Body of pancreas (tissue), 4 donors: ENCODE results near the gene VANGL1. TPM values are rescaled to one million over a fixed set of nuclear protein-coding genes. Genes with fewer than 3 reads are reported as not detected.

ENCODE experiments used
- ATAC-seq: fragments of 150-250 bp; one replicate; pipeline ENCODE4 v1.9.1; 2016
- DNase-seq, 4 donors: peaks; one replicate each; pipeline ENCODE4 v3.0.0-alpha.2; 2019
- H3K27ac ChIP-seq, 4 donors: fragments of 200-600 bp; sonication (generic); 1 replicate in 3 of 4; 2 replicates in 1 of 4; pipeline versions ENCODE4 v1.5.1 to v1.6.1; 2016 to 2019; ENCODE audit warnings: mild to moderate bottlenecking in 1 of 4, mixed read lengths in 1 of 4, moderate library complexity in 1 of 4
- H3K27me3 ChIP-seq, 2 donors: fragments of 200-600 bp; sonication (generic); one replicate each; pipeline ENCODE4 v1.6.0; 2016; ENCODE audit warnings: mild to moderate bottlenecking in 1 of 2
- H3K36me3 ChIP-seq, 2 donors: fragments of 200-600 bp; sonication (generic); replicated peaks in 1 of 2; 2 replicates each; pipeline ENCODE4 v1.5.1; 2016; ENCODE audit warnings: low read depth in 2 of 2; ENCODE audit not compliant: insufficient read depth in 1 of 2
- H3K4me1 ChIP-seq: fragments of 200-600 bp; sonication (generic); one replicate; pipeline ENCODE4 v1.6.0; 2016
- H3K4me3 ChIP-seq, 2 donors: fragments of 200-600 bp; sonication (generic); 1 replicate in 1 of 2; 2 replicates in 1 of 2; pipeline ENCODE4 v1.5.1; 2016 to 2019
- H3K9me3 ChIP-seq, 3 donors: fragments of 200-600 bp; sonication (generic); 1 replicate in 2 of 3; 2 replicates in 1 of 3; pipeline ENCODE4 v1.5.1; 2016
- POLR2A ChIP-seq, 3 donors: fragments of 450-650 bp; IDR thresholded peaks; one replicate each; pipeline ENCODE4 v1.6.1; 2016; ENCODE audit warnings: antibody characterized with exemption in 3 of 3, mild to moderate bottlenecking in 2 of 3
- WGBS, 2 donors: methylation state at CpG; one replicate each; pipeline ENCODE4 v1.1.5; 2017; 5-methylcytosine and 5-hydroxymethylcytosine counted together
- intact Hi-C: fragments of 100-400 bp; cut with DNase I; formaldehyde crosslinking; loops from one replicate; pipeline ENCODE4 v1.15.1; 2023
- total RNA-seq, 2 donors: library from RNA; depleted of rRNA; stranded (reverse); fragments of >200 nt; gene quantifications; one replicate each; pipeline ENCODE4 v1.1.0, GENCODE V29; 2016
- TF ChIP-seq, protein P1 (sequence below), 7 experiments: fragments of 450-650 bp in 4 of 7; fragments of 200-600 bp in 3 of 7; sonication (generic) in 3 of 7; IDR thresholded peaks; one replicate each; pipeline ENCODE4 v1.5.1; 2016 to 2019; ENCODE audit warnings: antibody characterized with exemption in 7 of 7

The VANGL1 gene
- total RNA-seq = 1 to 10 TPM; 2.6 to 3.9 TPM

DNA sequence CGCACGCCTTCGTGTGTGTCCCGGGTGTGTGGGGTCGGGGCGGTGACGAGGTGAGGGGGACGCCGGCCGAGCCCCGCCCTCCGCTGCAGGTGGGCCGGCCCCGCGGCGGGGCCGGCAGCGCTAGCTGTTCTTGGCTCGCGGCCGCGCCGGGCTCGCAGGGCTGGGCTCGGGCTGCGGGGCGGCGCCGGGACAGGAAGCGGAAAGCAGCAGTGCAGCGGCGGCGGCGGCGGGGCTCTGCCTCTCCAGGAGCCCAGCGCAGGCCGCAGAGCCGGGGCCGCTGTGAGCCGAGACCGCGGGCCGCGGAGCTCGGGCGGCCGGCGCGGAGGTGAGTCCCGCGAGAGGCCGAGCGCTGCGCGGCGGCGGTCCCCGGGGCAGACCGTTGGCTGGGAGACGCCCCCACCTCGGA is at the start of gene VANGL1:
Gene VANGL1 (plus strand): TSS at position 209 of the 406 bp plus-strand sequence. CDS start 9,444 bp downstream, outside the sequence.
- H3K9me3 ChIP-seq = no peaks in the 10 kb centered on the region
- no peaks in the 10 kb centered on the region for H3K27me3 ChIP-seq
- H3K27ac ChIP-seq = peak within 1 kb of the TSS; percentile 39 to 79 (median 66)
- intact Hi-C loops = no loop called here
- 2% methylated on average over 40 of the region's 61 CpGs; no CpG with 5 or more reads in 1 of the 2 donors for WGBS, 2 donors
- H3K36me3 ChIP-seq = no peaks in the 10 kb centered on the region
- peak; percentile 90 for ATAC-seq
- DNase-seq = peak; percentile 76 to 86 (median 78)
- H3K4me1 ChIP-seq = peaks cover 33% of the 10 kb centered on the region
- TF ChIP-seq POLR2A (IDR thresholded peaks at IDR 0.05) = peak in 2 of 3 donors; percentile 8 to 20
- TF ChIP-seq, protein P1, sequence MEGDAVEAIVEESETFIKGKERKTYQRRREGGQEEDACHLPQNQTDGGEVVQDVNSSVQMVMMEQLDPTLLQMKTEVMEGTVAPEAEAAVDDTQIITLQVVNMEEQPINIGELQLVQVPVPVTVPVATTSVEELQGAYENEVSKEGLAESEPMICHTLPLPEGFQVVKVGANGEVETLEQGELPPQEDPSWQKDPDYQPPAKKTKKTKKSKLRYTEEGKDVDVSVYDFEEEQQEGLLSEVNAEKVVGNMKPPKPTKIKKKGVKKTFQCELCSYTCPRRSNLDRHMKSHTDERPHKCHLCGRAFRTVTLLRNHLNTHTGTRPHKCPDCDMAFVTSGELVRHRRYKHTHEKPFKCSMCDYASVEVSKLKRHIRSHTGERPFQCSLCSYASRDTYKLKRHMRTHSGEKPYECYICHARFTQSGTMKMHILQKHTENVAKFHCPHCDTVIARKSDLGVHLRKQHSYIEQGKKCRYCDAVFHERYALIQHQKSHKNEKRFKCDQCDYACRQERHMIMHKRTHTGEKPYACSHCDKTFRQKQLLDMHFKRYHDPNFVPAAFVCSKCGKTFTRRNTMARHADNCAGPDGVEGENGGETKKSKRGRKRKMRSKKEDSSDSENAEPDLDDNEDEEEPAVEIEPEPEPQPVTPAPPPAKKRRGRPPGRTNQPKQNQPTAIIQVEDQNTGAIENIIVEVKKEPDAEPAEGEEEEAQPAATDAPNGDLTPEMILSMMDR (IDR thresholded peaks at IDR 0.05) = no peak
- H3K4me3 ChIP-seq = peak within 1 kb of the TSS; percentile 25 to 70

DNA sequence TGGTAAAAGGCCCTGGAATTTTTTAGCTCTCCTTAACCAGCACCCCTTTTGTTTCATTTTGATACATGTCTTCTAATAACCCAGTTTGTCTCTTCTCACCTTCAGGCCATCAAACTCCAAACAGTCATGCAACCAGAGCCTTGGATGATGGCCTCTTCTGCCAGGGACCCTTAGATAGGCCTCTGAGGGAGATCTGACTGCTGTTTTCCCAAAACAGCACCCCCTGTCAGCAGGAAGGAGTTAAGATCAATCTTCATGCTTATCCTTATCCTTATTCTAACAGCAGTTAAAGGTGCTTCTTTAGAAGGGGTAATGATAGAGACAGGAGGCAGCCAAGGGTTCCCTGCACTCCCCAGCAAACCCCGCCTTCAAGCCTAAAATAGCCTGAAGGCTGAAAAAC is 49.5 kb upstream of the VANGL1 start:
- ATAC-seq = no peak
- intact Hi-C loops = loop anchor here (5.0 kb wide), 1 partner anchor 455 kb away; no protein-coding TSS in a partner anchor
- H3K4me3 ChIP-seq = no peak overlapping the region
- H3K27ac ChIP-seq = no peak overlapping the region
- H3K9me3 ChIP-seq = peaks cover 0 to 3% (median 0%) of the 10 kb centered on the region in 3 donors
- H3K4me1 ChIP-seq = no peaks in the 10 kb centered on the region
- TF ChIP-seq, protein P1 (IDR thresholded peaks at IDR 0.05) = no peak
- no peak for TF ChIP-seq POLR2A (IDR thresholded peaks at IDR 0.05)
- no peak for DNase-seq
- WGBS, 2 donors = 89 to 95% methylated on average over 1 of the region's 1 CpG
- no peaks in the 10 kb centered on the region for H3K36me3 ChIP-seq
- no peaks in the 10 kb centered on the region for H3K27me3 ChIP-seq

DNA sequence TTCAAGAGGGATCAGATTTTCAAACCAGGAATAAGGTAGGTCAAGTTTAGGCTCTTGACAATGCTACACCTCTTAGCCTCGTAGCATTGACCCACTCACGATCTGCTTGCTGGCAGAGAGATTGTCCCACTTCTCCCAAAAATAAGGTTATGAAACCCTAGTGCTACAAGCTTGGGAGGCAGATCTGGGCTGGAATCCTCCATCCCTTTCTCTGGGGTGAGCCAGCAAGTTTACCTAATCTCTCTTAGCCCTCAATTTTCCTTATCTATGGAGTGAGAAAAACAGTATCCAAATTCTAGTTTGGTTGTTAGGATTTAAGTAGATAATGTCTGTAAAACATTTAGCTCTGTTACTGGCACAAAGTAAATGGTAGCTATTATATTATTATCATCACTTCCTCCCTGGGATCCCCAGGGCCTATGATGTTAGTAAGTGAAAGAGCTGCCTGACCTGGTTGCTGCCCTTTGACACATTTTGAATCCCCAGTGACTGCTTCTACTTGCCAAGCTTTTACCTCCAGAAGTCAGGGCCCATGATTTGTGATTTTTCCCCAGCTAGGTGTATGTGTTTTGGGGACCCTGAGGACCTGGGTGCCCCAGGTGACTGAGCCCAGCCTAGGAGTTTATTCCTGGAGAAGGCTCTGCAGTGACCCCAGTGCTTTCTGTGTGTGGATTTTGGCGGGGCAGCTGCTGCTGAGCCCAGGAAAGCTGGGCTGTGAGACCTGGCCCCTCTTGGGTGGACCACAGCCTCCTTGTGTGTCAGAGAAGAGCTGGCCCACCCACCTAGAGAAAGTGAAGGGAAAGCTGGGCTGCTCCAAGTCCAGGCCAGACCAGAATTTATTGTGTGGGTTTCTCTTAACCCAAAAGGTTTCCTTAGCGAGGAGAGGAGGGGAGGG is 48.2 kb upstream of the VANGL1 start:
- TF ChIP-seq, protein P1 (IDR thresholded peaks at IDR 0.05) = no peak
- TF ChIP-seq POLR2A (IDR thresholded peaks at IDR 0.05) = no peak
- ATAC-seq = peak; percentile 33
- DNase-seq = no peak
- H3K27ac ChIP-seq = peak overlapping the region in 1 of 4 donors; percentile 16
- no peaks in the 10 kb centered on the region for H3K27me3 ChIP-seq
- no peaks in the 10 kb centered on the region for H3K4me1 ChIP-seq
- no peaks in the 10 kb centered on the region for H3K36me3 ChIP-seq
- intact Hi-C loops = loop anchor here (5.0 kb wide), 1 partner anchor 456 kb away; no protein-coding TSS in a partner anchor
- no peaks in the 10 kb centered on the region for H3K9me3 ChIP-seq
- WGBS, 2 donors = 75 to 77% methylated on average over 4 of the region's 4 CpGs
- H3K4me3 ChIP-seq = no peak overlapping the region

GRCh38 chr1:115594600-115594999 is 47.2 kb upstream of the VANGL1 start:
- DNase-seq = no peak
- Histone ChIP-seq H3K9me3 (no peaks in the 10 kb centered on the region), H3K4me3 (no peak overlapping the region), H3K27ac (no peak overlapping the region), H3K36me3 (no peaks in the 10 kb centered on the region), H3K27me3 (no peaks in the 10 kb centered on the region), H3K4me1 (no peaks in the 10 kb centered on the region)
- 71 to 77% methylated on average over 3 to 4 of the region's 4 CpGs for WGBS, 2 donors
- TF ChIP-seq, protein P1 (IDR thresholded peaks at IDR 0.05) = no peak
- TF ChIP-seq POLR2A (IDR thresholded peaks at IDR 0.05) = no peak
- ATAC-seq = no peak
- intact Hi-C loops = loop anchor here (5.0 kb wide), 1 partner anchor 457 kb away; no protein-coding TSS in a partner anchor
